PC-3 (cell line): ENCODE results near the gene OTOS. TPM values are rescaled to one million over a fixed set of nuclear protein-coding genes. Genes with fewer than 3 reads are reported as not detected.

Experiments used
- ATAC-seq: fragments of 200-7000 bp; cut with Tn5 transposase; 2 replicates; pipeline ENCODE4 v1.9.1; 2020; ENCODE audit warnings: mild to moderate bottlenecking, moderate library complexity
- BruUV-seq: library from RNA; stranded (reverse); fragments of 400-500 nt; replicated peaks from 2 replicates; lab custom pipeline; 2021; lab: Mats Ljungman, UMichigan
- CTCF ChIA-PET: fragments of 300-600 bp; sonication (Branson Sonifier 250); formaldehyde crosslinking; loops from one replicate; lab custom pipeline; 2022; ENCODE audit warnings: antibody characterized with exemption; lab: Charles Lee
- POLR2A ChIA-PET: fragments of 300-600 bp; sonication (Branson Sonifier 250); formaldehyde crosslinking; loops from one replicate; lab custom pipeline; 2022; ENCODE audit warnings: antibody characterized with exemption; ENCODE audit not compliant: unreplicated experiment; lab: Charles Lee
- DNase-seq: peaks from one replicate; pipeline ENCODE4 v3.0.0-alpha.2; 2015
- H2AFZ ChIP-seq: fragments of 300-600 bp; sonication (generic); 2 replicates; pipeline ENCODE4 v1.6.0; 2016; ENCODE audit warnings: antibody characterized with exemption, low read length
- H3F3A ChIP-seq: fragments of 300-600 bp; sonication (generic); one replicate; pipeline ENCODE4 v1.6.0; 2017; ENCODE audit warnings: antibody characterized with exemption, low read length, control low read depth, mild to moderate bottlenecking; ENCODE audit not compliant: unreplicated experiment
- H3K27ac ChIP-seq: fragments of 300-600 bp; sonication (generic); 2 replicates; pipeline ENCODE4 v1.5.1; 2016; ENCODE audit warnings: mild to moderate bottlenecking, low read length
- H3K27me3 ChIP-seq: fragments of 300-600 bp; sonication (generic); 2 replicates; pipeline ENCODE4 v1.6.1; 2016; ENCODE audit warnings: low read length, mixed read lengths
- H3K36me3 ChIP-seq: fragments of 300-600 bp; sonication (generic); 2 replicates; pipeline ENCODE4 v1.6.1; 2016; ENCODE audit warnings: low read depth, mixed run types, low read length, mixed read lengths
- H3K4me1 ChIP-seq: fragments of 300-600 bp; sonication (generic); 2 replicates; pipeline ENCODE4 v1.5.1; 2016; ENCODE audit warnings: low read length; ENCODE audit not compliant: insufficient read depth
- H3K4me2 ChIP-seq: fragments of 300-600 bp; sonication (generic); 2 replicates; pipeline ENCODE4 v1.6.0; 2016; ENCODE audit warnings: low read length
- H3K4me3 ChIP-seq: fragments of 300-600 bp; sonication (generic); 2 replicates; pipeline ENCODE4 v1.5.1; 2016; ENCODE audit warnings: mild to moderate bottlenecking, low read length, mixed read lengths
- H3K79me2 ChIP-seq: fragments of 300-600 bp; sonication (generic); 2 replicates; pipeline ENCODE4 v1.6.1; 2017; ENCODE audit warnings: low read length, mixed read lengths
- H3K9ac ChIP-seq: fragments of 300-600 bp; sonication (generic); 2 replicates; pipeline ENCODE4 v1.6.0; 2016; ENCODE audit warnings: mild to moderate bottlenecking, low read length
- H3K9me2 ChIP-seq: fragments of 300-600 bp; sonication (generic); replicated peaks from 2 replicates; pipeline ENCODE4 v1.6.1; 2016; ENCODE audit warnings: mixed run types, low read length, mixed read lengths
- H3K9me3 ChIP-seq: fragments of 300-600 bp; sonication (generic); 2 replicates; pipeline ENCODE4 v1.6.1; 2016; ENCODE audit warnings: low read length, mixed read lengths
- H4K20me1 ChIP-seq: fragments of 300-600 bp; sonication (generic); 2 replicates; pipeline ENCODE4 v1.6.1; 2016; ENCODE audit warnings: low read length, mixed read lengths
- EZH2 ChIP-seq: fragments of 300-600 bp; sonication (generic); IDR thresholded peaks from one replicate; pipeline ENCODE4 v1.6.1; 2017; ENCODE audit warnings: antibody characterized with exemption, mild to moderate bottlenecking, low read length; ENCODE audit not compliant: unreplicated experiment
- EZH2phosphoT487 ChIP-seq: fragments of 300-600 bp; sonication (generic); IDR thresholded peaks from 2 replicates; pipeline ENCODE4 v1.6.1; 2018; ENCODE audit warnings: mild to moderate bottlenecking, antibody characterized with exemption, low read length, borderline replicate concordance
- intact Hi-C: fragments of 100-400 bp; cut with micrococcal nuclease; formaldehyde crosslinking; loops from 2 replicates; pipeline ENCODE4 v1.9.0; 2023
- total RNA-seq: library from RNA; depleted of rRNA; stranded (reverse); fragments of >200 nt; gene quantifications from 2 replicates; pipeline ENCODE4 v1.2.3, GENCODE V29; 2014
- TF ChIP-seq, protein P1 (sequence below): fragments of 300-600 bp; sonication (generic); conservative IDR thresholded peaks from 2 replicates; pipeline ENCODE4 v1.5.1; 2017; ENCODE audit warnings: antibody characterized with exemption, low read depth, mild to moderate bottlenecking, low read length

The OTOS gene
- total RNA-seq, 1 experiment from 2014 or later = not detected

DNA sequence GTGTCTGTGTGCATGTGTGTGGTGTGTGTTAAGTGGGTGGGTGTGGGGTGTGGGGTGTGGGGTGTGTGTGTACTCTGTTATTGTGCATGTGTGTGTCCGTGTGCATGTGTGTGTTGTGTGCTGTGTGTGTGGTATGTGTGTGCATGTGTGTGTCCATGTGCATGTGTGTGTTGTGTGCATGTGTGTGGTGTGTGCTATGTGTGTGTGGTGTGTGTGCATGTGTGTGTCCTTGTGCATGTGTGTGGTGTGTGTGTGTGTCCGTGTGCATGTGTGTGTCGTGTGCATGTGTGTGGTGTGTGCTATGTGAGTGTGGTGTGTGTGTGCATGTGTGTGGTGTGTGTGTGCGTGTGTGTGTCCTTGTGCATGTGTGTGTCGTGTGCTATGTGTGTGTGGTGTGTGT, 6.9 kb upstream of the OTOS start:
- CTCF ChIA-PET = no interaction called here
- H3K4me3 ChIP-seq = no peak overlapping the region
- intact Hi-C loops = no loop called here

DNA sequence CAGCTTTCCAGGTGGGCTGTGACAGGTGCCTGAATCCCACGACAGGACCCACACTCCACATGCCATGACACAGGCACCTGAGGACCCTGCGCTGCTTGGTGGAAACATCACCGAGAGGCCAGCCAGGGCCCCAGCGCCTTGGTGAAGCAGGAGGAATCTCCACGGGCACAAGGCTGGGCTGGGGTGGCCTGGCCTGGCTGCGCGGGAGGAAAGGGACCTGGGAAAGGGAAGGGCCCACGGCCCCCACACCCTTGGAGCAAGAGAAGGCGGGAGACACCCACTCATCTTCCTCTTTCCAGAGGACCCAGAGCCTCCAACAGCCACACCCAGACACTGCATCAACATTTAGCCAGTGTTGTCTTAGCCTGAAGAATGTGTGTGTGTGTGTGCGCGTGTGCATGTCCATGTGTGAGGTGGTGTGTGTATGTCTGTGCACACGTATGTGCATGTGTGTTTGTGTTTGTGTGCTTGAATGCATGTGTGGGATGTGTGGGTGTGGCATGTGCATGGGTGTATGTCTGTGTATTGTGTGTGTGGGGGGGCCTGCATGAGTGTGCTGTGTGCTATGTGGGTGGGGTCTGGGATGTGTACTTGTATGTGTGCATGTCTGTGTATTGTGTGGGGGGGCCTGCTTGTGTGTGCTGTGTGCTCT, 6.3 kb upstream of the OTOS start:
- H4K20me1 ChIP-seq = no peaks in the 10 kb centered on the region
- CTCF ChIA-PET = no interaction called here
- H3K4me3 ChIP-seq = no peak overlapping the region
- H3F3A ChIP-seq = no peaks in the 10 kb centered on the region
- H3K27ac ChIP-seq = no peak overlapping the region
- peaks cover 4% of the 10 kb centered on the region; the same call in 1 of the 2 replicates for H3K27me3 ChIP-seq
- BruUV-seq = no TSS peak
- POLR2A ChIA-PET = no interaction called here
- no peak for ATAC-seq
- H3K9me3 ChIP-seq = no peaks in the 10 kb centered on the region
- no peak overlapping the region for H2AFZ ChIP-seq
- H3K9me2 ChIP-seq = no peaks in the 10 kb centered on the region
- H3K4me2 ChIP-seq = no peak overlapping the region
- H3K9ac ChIP-seq = no peak overlapping the region
- no peaks in the 10 kb centered on the region for H3K79me2 ChIP-seq
- H3K36me3 ChIP-seq = no peaks in the 10 kb centered on the region
- intact Hi-C loops = no loop called here
- DNase-seq = no peak
- no peak for TF ChIP-seq EZH2phosphoT487
- TF ChIP-seq, protein P1, sequence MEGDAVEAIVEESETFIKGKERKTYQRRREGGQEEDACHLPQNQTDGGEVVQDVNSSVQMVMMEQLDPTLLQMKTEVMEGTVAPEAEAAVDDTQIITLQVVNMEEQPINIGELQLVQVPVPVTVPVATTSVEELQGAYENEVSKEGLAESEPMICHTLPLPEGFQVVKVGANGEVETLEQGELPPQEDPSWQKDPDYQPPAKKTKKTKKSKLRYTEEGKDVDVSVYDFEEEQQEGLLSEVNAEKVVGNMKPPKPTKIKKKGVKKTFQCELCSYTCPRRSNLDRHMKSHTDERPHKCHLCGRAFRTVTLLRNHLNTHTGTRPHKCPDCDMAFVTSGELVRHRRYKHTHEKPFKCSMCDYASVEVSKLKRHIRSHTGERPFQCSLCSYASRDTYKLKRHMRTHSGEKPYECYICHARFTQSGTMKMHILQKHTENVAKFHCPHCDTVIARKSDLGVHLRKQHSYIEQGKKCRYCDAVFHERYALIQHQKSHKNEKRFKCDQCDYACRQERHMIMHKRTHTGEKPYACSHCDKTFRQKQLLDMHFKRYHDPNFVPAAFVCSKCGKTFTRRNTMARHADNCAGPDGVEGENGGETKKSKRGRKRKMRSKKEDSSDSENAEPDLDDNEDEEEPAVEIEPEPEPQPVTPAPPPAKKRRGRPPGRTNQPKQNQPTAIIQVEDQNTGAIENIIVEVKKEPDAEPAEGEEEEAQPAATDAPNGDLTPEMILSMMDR = no peak
- no peak for TF ChIP-seq EZH2
- H3K4me1 ChIP-seq = no peaks in the 10 kb centered on the region; the same call in 1 of the 2 replicates

More for the DNA sequence above, 6.9 kb upstream of the OTOS start:
- Histone ChIP-seq H4K20me1 (no peaks in the 10 kb centered on the region), H3K4me1 (no peaks in the 10 kb centered on the region; the same call in 1 of the 2 replicates), H3K79me2 (no peaks in the 10 kb centered on the region), H3K27me3 (peaks cover 8% of the 10 kb centered on the region), H2AFZ (no peak overlapping the region), H3F3A (no peaks in the 10 kb centered on the region), H3K9me3 (no peaks in the 10 kb centered on the region), H3K27ac (no peak overlapping the region), H3K36me3 (no peaks in the 10 kb centered on the region), H3K9ac (no peak overlapping the region), H3K9me2 (no peaks in the 10 kb centered on the region), H3K4me2 (no peak overlapping the region)
- BruUV-seq = no TSS peak
- DNase-seq (no peak), ATAC-seq (no peak)
- TF ChIP-seq EZH2 (no peak), EZH2phosphoT487 (no peak)
- TF ChIP-seq, protein P1 = no peak
- POLR2A ChIA-PET = no interaction called here

DNA sequence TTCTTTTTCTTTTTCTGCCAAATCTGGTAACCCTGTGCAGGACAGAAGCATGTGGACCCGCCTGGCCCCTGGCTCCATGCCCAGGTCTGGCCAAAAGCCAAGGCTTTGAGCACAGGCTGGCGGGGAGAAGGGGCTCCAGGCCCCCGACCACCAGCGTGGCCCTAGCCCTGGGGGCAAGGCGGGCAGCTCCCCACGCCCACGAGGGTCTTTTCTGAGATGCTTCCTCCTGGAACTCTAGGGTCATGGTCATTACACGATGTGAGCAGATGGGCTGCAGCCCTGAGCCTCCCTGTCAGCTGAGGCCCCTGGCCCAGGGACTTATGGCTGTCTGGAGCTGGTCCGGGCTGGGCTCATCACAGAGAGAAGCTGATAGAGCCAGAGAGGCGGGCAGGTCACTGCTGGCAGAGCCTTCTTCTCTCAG, 5.7 kb upstream of the OTOS start:
- no peak overlapping the region for H3K9ac ChIP-seq
- H2AFZ ChIP-seq = no peak overlapping the region
- H3K9me3 ChIP-seq = no peaks in the 10 kb centered on the region
- no peak overlapping the region for H3K4me2 ChIP-seq
- CTCF ChIA-PET = interaction anchor here (0.6 kb wide), 1 partner anchor 639 kb away, joined by 3 read pairs; no protein-coding TSS in a partner anchor
- no peaks in the 10 kb centered on the region for H3K9me2 ChIP-seq
- no peak overlapping the region for H3K27ac ChIP-seq
- H3K27me3 ChIP-seq = no peaks in the 10 kb centered on the region
- ATAC-seq (no peak), DNase-seq (no peak)
- intact Hi-C loops = no loop called here
- no peaks in the 10 kb centered on the region for H3K36me3 ChIP-seq
- no TSS peak for BruUV-seq
- TF ChIP-seq, protein P1 = no peak
- TF ChIP-seq EZH2 = no peak
- no peaks in the 10 kb centered on the region; the same call in 1 of the 2 replicates for H3K4me1 ChIP-seq
- no peaks in the 10 kb centered on the region for H3F3A ChIP-seq
- H3K4me3 ChIP-seq = no peak overlapping the region
- POLR2A ChIA-PET = no interaction called here
- no peaks in the 10 kb centered on the region for H4K20me1 ChIP-seq
- H3K79me2 ChIP-seq = no peaks in the 10 kb centered on the region
